GM21619 (cell line): ENCODE measurements around the gene CYB5B.
"Not testable (repeated sequence)": the region's sequence is repeated elsewhere in the genome, so short reads cannot be mapped to it uniquely, and the experiment has no call there.

ENCODE experiments used
- ATAC-seq: cut with Tn5 transposase; IDR thresholded peaks from one replicate; pipeline ENCODE4 v1.9.1; 2021; ENCODE audit not compliant: unreplicated experiment

CYB5B gene

GRCh38 chr16:69408475-69408874 lies 15.9 kb upstream of the CYB5B start:
- ATAC-seq: no peak

DNA sequence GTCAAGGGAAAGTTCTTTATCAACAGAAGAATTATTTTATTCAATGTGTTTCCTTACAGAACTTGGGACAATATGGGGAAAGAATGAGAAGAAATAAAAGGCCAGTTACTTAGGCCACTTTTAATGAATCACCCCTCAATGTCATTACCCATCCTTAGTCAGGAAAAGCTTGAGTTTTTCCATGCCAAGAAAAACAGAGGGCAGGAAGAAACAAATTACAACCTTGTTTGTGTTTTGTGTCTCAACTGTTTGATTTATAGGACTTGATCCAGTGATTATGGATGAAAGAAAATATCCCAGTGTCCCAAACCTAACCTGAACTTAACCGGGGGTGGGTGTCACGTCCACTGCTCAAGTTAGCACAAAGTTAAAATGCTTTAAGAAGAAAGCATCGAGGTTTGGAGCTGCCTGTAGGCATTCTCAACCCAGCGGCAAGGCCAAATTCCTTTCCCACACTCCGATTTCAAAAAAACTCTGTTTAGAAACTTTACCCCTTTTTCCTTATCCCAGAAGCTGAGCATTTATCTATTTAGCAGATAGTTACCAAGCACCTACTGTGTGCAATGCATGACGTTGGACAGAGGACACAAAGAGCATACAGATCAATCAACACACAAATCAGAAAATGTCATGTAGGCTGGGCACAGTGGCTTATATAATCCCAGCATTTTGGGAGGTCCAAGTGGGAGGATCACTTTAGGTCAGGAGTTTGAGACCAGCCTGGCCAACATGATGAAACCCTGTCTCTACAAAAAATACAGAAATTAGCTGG lies 14.0 kb upstream of the CYB5B start:
- no peak for ATAC-seq

GRCh38 chr16:69411064-69411985 lies 13.1 kb upstream of the CYB5B start:
- ATAC-seq: no peak

- ATAC-seq: no peak
Observed at GRCh38 chr16:69412287-69412686, 12.1 kb upstream of the CYB5B start.

- ATAC-seq: no peak
Observed at GRCh38 chr16:69413045-69413664, 11.3 kb upstream of the CYB5B start.

GRCh38 chr16:69417520-69418199 lies 6.8 kb upstream of the CYB5B start:
- ATAC-seq: no peak

GRCh38 chr16:69419956-69420355 lies 4.5 kb upstream of the CYB5B start:
- no peak for ATAC-seq

DNA sequence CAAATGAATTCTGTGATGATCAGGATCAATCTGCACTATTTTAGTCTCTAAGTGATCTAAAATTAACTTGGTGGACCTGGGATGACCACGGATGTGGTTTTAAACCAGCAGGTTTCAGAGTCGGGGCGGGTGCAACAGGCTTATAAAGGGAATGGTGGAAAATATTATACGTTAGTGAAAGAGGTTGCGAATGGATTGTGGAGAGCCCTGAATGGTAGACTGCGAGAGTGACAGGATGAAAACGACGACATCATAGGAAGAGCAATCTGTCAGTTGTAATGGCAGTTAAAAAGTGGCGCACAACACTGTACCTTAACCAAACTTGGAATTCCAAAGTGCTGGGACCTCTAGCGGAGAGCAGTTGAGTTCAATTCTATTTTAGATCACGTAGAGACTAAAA lies 1.2 kb upstream of the CYB5B start:
- no peak for ATAC-seq

GRCh38 chr16:69424935-69425784 lies 741 bp downstream of the CYB5B start:
- ATAC-seq: no peak

GRCh38 chr16:69428652-69429051 lies 4.2 kb downstream of the CYB5B start:
- no peak for ATAC-seq

DNA sequence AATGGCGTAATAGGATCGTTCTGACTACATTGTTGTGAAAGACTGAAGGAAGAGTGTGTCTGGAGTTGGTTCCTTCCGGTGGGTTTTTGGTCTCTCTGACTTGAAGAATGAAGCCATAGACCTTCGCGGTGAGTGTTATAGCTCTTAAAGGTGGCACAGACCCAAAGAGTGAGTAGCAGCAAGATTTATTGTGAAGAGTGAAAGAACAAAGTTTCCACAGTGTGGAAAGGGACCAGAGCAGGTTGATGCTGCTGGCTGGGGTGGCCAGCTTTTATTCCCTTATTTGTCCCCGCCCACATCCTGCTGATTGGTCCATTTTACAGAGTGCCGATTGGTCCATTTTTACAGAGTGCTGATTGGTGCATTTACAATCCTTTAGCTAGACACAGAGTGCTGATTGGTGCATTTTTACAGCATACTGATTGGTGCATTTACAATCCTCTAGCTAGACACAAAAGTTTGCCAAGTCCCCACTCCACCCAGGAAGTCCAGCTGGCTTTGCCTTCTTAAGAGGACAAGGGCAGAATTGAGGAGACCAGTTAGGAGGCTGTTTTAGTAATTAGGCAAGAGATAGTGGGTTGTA lies 4.7 kb downstream of the CYB5B start:
- ATAC-seq: not testable (repeated sequence)

- no peak for ATAC-seq
Observed at GRCh38 chr16:69431948-69432468, 7.6 kb downstream of the CYB5B start.

DNA sequence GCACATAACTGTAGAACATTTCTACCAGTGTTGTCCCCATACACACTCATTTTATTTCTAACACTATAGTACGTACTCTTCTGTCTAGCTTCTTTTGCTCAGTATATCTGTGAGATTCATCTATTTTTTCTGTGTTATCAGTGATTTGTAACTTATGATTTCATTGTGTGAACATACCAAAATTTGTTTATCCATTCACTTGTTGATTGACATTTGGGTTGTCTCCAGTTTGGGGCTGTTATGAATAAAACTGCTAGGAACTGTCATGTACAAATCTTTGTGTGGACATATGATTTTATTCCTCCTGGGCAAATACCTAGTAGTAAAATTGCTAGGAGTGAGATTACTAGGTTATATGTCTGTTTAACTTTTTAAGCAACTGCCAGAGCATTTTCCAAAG lies 9.6 kb downstream of the CYB5B start:
- no peak for ATAC-seq

- ATAC-seq: no peak
Observed at GRCh38 chr16:69435977-69436820, 11.8 kb downstream of the CYB5B start.

DNA sequence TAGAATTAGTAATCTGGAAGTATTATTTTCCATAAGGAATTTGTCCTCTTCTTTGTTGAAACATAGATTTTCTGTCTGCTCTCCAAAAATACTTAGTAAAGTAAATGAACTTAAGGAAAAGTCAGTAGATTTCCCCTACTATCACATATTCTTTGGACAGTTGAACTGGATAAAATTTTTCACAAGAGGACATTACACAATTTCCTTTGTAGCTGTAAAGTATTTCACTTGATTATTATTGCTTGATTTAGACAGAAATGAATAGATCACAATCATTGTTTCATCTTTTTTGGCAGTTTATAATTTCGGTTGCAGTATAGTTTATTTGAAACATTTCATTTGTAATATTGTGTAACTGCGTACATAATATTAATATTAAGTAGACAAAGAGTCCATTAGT lies 12.5 kb downstream of the CYB5B start:
- no peak for ATAC-seq

DNA sequence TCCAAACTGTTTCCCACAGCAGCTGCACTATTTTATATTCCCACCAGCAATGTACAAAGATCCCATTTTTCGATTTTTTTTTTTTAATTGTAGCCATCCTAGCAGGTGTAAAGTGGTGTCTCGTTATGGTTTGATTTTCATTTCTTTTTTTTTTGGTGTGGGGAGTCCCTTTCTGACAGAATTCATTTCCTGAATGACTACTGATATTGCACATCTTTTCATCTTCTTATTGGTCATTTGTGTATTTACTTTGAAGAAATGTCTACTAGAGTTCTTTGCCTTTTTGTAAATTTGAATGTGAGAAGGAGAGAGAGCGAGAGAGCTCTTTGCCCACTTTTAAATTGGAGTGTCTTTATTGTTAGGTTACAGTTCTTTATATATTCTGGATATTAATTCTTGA lies 14.0 kb downstream of the CYB5B start:
- ATAC-seq: no peak

- ATAC-seq: no peak
Observed at GRCh38 chr16:69440250-69440649, 15.8 kb downstream of the CYB5B start.

GRCh38 chr16:69441030-69441429 lies 16.6 kb downstream of the CYB5B start:
- ATAC-seq: not testable (repeated sequence)
